ENCODE measurements around the gene IER5L.

The IER5L gene

GRCh38 chr9:129177791-129178567, at the start of gene IER5L:
Gene IER5L (minus strand): TSS chr9:129178261. CDS start chr9:129178052, 209 bp downstream.
- peak; percentile 92 for DNase-seq

- DNase-seq, result no peak
Measured at GRCh38 chr9:129227843-129228189, 49.8 kb upstream of the IER5L start.

- peak; percentile 35 for DNase-seq
Measured at GRCh38 chr9:129225815-129226214, 47.8 kb upstream of the IER5L start.

- DNase-seq, result no peak
Measured at GRCh38 chr9:129225490-129225778, 47.4 kb upstream of the IER5L start.

GRCh38 chr9:129224618-129225489, 46.8 kb upstream of the IER5L start:
- no peak for DNase-seq

- DNase-seq, result no peak
Measured at GRCh38 chr9:129223551-129224208, 45.6 kb upstream of the IER5L start.

- DNase-seq, result no peak
Measured at GRCh38 chr9:129222819-129223218, 44.8 kb upstream of the IER5L start.

- no peak for DNase-seq
Measured at GRCh38 chr9:129221979-129222635, 44.0 kb upstream of the IER5L start.

- peak; percentile 25 for DNase-seq
Measured at GRCh38 chr9:129221233-129221632, 43.2 kb upstream of the IER5L start.

GRCh38 chr9:129220771-129221170, 42.7 kb upstream of the IER5L start:
- no peak for DNase-seq

- DNase-seq, result no peak
Measured at GRCh38 chr9:129218918-129219317, 40.9 kb upstream of the IER5L start.

- DNase-seq, result no peak
Measured at GRCh38 chr9:129218272-129218625, 40.2 kb upstream of the IER5L start.

GRCh38 chr9:129213551-129213950, 35.5 kb upstream of the IER5L start:
- no peak for DNase-seq

- DNase-seq, result no peak
Measured at GRCh38 chr9:129211686-129212085, 33.6 kb upstream of the IER5L start.

- DNase-seq, result no peak
Measured at GRCh38 chr9:129210125-129210524, 32.1 kb upstream of the IER5L start.

- DNase-seq, result no peak
Measured at GRCh38 chr9:129209580-129209979, 31.5 kb upstream of the IER5L start.

GRCh38 chr9:129209109-129209508, 31.0 kb upstream of the IER5L start:
- DNase-seq, result no peak

GRCh38 chr9:129208207-129209032, 30.4 kb upstream of the IER5L start:
- DNase-seq, result no peak

- DNase-seq, result no peak
Measured at GRCh38 chr9:129206905-129207304, 28.8 kb upstream of the IER5L start.

GRCh38 chr9:129206401-129206800, 28.3 kb upstream of the IER5L start:
- DNase-seq, result no peak

- no peak for DNase-seq
Measured at GRCh38 chr9:129204840-129205239, 26.8 kb upstream of the IER5L start.

- no peak for DNase-seq
Measured at GRCh38 chr9:129203556-129203909, 25.5 kb upstream of the IER5L start.

All from MV-4-11 (cell line).